Hindlimb muscle (tissue), 1 donor: Measurements from ENCODE around the gene PEPD. TPM values are rescaled to one million over a fixed set of nuclear protein-coding genes. Genes with fewer than 3 reads are reported as not detected.
A peak's percentile ranks its signal among the peaks of the same experiment; 100 is the strongest.
"Not testable (repeated sequence)": the region's sequence is repeated elsewhere in the genome, so short reads cannot be mapped to it uniquely, and the experiment has no call there.

ENCODE experiments used
- DNase-seq: peaks from one replicate; pipeline ENCODE4 v3.0.0-alpha.2; 2013
- polyA plus RNA-seq: library from polyadenylated mRNA; unstranded; fragments of 120-200 nt; gene quantifications from one replicate; pipeline ENCODE4 v1.2.1, GENCODE V29; 2013; ENCODE audit not compliant: insufficient read length

PEPD gene
- polyA plus RNA-seq, 1 donor, result 43.4 TPM

- DNase-seq, result no peak
These were observed 24.3 kb downstream of the PEPD start for GRCh38 chr19:33497131-33497777.

GRCh38 chr19:33496038-33496895, 25.3 kb downstream of the PEPD start:
- DNase-seq, result no peak

GRCh38 chr19:33493401-33494275, 28.0 kb downstream of the PEPD start:
- no peak for DNase-seq

GRCh38 chr19:33492951-33493350, 28.6 kb downstream of the PEPD start:
- no peak for DNase-seq

- DNase-seq, result no peak
These were observed 29.5 kb downstream of the PEPD start for GRCh38 chr19:33492090-33492489.

DNA sequence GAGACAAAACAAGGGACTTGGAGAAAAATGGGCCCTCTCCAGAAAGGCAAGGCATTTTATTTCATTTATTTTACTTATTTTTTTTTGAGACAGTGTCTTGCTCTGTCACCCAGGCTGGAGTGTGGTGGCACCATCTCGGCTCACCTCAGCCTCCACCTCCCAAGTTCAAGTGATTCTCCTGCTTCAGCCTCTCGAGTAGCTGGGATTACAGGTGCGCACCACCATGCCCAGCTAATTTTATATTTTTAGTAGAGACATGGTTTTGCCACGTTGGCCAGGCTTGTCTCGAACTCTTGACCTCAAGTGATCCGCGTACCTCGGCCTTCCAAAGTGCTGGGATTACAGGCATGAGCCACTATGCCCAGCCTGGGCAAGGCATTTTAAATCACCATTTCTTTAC, 31.0 kb downstream of the PEPD start:
- DNase-seq, result not testable (repeated sequence)

- DNase-seq, result no peak
These were observed 31.5 kb downstream of the PEPD start for GRCh38 chr19:33490041-33490451.

GRCh38 chr19:33488826-33489225, 32.8 kb downstream of the PEPD start:
- no peak for DNase-seq

DNA sequence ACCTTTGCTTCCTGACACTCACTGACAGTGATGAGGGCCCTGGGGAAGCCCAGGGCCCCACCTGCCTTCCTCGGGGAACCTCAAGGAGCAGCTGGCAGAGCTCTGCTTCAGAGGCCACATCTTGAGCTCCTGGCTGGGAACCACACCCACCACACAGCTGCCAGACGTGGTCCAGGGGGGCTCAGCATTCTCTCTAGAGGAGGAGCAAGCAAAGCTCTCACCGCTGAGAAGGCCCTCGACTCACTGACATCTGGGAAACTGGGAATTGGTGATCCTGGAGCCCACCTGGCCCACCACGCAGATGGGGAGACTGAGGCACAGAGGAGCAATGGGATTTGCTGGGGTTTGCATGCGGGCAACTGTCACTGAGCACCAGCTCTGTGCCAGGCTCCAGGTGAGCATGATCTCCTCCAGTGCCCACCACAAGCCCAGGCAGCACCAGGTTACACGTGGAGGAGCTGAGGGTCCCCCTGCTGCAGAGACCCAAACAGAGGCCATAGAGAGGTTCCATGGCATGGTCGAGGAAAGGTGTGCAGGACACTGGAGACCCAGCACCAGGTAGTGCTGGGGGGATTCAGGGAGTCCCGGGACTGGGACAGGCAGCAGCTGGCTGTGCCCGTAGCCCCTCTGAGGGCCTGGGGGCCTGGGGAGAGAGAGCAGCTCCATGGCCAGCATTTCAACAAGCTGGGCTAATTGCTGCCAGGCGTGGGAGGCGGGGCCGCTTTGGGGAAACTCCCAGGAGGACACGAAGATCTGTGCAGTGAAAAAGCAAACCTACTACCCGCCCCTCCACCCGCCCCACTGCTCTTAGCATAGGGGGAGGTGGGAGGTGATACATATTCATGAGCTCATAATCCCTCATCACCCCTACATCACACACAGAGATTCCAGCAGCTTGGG, 33.4 kb downstream of the PEPD start:
- DNase-seq, result no peak

DNA sequence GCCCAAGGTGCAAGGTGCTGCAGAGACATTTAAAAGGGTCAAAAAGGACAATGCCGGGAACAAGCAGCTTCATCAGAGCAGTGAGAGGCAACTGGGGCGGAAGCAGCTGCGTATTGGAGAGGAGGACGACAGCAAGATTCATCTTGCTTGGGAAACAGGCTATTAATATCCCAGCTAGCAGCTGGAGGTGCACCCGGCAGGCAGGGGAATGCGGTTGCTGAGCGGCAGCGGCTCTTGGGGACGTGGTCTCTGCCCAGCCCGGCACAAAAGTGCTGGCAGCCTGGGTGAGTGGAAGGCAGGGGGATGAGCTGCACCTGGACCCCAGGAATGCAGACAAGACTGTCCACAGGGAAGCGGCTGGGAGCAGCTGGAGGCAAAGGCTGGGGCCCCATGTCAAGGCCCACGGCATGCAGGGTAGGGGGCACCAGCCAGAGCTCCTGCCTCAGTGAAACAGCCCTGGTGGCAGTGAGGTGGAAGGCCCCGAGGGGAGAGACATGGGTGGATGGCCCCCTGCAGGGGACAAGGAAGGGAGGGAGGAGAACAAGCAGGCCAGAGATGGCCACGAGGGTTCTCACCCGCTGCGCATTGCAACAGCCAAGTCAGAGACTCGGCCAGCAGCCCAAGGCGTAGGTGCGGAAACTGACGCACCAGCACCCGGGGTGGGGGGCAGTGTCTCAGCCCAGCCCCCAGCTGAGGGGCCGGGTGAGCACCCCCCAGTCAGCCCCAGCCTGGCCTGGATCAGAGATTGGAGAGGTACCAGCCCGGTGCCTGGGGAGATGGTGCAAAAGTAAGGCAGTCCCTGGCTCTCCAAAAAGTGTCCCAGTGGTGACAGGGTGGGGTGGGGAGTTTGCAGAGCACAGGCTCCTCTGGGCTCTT, 34.4 kb downstream of the PEPD start:
- peak; percentile 42 for DNase-seq

- no peak for DNase-seq
These were observed 35.2 kb downstream of the PEPD start for GRCh38 chr19:33486407-33486806.

GRCh38 chr19:33484226-33484774, 37.3 kb downstream of the PEPD start:
- no peak for DNase-seq

DNA sequence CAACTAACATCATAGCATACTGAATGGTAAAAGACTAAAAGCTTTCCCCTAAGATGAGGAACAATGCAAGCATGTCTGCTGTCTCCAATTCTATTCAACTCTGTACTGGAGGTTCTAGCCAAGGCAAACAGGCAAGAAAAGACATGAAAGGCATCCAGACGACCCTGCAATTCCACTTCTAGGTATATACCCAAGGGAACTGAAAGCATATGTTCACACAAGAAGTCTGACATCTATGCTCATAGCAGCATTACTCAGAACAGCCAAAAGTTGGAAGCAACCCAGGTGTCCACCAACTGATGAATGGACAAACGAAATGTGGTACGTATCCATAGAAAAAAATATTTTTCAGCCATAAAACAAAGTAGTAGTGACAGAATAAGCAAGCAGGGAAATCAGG, 39.1 kb downstream of the PEPD start:
- no peak for DNase-seq

- no peak for DNase-seq
These were observed 39.7 kb downstream of the PEPD start for GRCh38 chr19:33481863-33482262.

DNA sequence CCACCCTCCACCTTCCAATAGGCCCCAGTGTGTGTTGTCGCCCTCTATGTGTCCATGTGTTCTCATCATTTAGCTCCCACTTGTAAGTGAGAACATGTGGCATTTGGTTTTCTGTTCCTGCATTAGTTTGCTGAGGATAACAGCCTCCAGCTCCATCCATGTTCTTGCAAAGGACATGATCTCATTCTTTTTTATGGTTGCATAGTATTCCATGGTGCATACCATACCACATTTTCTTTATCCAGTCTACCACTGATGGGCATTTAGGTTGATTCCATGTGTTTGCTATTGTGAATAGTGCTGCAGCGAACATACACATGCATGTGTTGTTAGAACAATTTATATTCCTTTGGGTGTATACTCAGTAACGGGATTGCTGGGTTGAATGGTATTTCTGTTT, 42.0 kb downstream of the PEPD start:
- DNase-seq, result not testable (repeated sequence)

- no peak for DNase-seq
These were observed 43.8 kb downstream of the PEPD start for GRCh38 chr19:33477781-33478180.

DNA sequence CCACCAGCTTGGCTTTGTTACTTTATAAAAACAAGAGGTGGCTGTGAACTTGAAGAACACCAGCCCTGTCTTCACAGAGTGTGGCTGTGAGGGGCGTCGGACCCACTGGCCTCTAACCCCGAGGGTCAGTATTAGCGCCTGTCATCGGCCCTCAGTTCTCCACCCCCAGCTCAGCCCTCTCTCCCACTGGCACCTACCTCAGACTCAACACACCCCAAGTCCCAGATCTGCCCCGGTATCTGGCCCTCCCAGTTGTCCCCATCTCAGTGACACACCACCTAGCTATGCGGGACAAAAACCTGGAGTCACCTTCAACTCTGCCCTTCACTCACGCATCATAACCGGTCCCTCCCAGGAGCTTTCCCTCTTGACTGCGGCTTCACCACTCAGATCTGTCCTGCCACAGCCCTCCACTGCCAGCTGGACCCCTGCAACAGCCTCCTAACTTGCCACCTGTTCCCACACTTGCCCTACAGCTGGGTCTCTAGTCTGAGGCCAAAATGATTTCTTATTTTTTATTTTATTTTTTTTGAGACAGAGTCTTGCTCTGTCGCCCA, 45.4 kb downstream of the PEPD start:
- no peak for DNase-seq

DNA sequence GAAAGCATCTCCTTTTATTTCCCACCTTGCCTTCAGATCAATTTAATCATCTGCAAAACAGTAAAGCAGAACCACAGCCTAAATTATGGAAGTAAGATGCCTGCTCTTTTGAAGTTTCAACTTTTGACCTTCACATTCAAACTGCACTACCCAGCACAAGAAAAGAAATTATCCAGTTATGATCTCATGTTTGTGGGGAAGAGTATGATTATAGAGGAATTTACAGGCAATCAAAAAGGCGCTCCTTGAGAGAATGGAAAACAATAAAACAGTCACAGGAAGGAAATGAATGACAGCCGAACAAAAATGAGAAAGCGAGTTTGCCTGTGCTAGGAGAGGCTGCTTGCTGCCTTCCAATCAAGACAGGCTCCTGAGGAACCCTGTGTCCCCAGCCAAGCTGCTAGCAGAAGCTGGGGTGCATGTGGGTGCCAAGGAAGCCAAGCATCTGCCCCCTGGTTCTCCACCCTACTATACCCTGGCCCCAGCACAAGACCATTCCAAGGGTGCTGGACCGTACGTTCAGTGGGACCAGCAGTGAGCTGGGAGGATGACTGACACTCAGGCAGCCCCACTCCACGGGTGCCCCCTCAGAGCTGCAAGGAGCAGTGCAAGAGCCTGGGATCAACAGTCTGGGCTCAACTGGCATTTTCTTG, 47.8 kb downstream of the PEPD start:
- DNase-seq, result no peak
